Upper lobe of left lung (tissue), 6 donors: ENCODE results near the gene RNF144B. TPM values are rescaled to one million over a fixed set of nuclear protein-coding genes. Genes with fewer than 3 reads are reported as not detected.

Source experiments
- ATAC-seq, 2 donors: fragments of 200-7000 bp; cut with Tn5 transposase; one replicate each; pipeline ENCODE4 v1.9.1; 2022; ENCODE audit warnings: mild to moderate bottlenecking in 2 of 2, moderate library complexity in 2 of 2; ENCODE audit not compliant: low FRiP score in 2 of 2
- DNase-seq, 2 donors: peaks; one replicate each; pipeline ENCODE4 v3.0.0-alpha.2; 2019 to 2020
- H3K27ac ChIP-seq, 4 donors: fragments of 200-600 bp; sonication (generic); one replicate each; pipeline ENCODE4 v1.5.1; 2016 to 2019
- H3K27me3 ChIP-seq, 4 donors: fragments of 200-600 bp; sonication (generic); one replicate each; pipeline ENCODE4 v1.5.1; 2017 to 2019
- H3K36me3 ChIP-seq, 4 donors: fragments of 200-600 bp; sonication (generic); one replicate each; pipeline ENCODE4 v1.5.1; 2016 to 2019
- H3K4me1 ChIP-seq, 4 donors: fragments of 200-600 bp; sonication (generic); one replicate each; pipeline ENCODE4 v1.5.1; 2018 to 2019
- H3K4me3 ChIP-seq, 4 donors: fragments of 200-600 bp; sonication (generic); one replicate each; pipeline ENCODE4 v1.5.1; 2017 to 2019; ENCODE audit warnings: mild to moderate bottlenecking in 2 of 4, moderate library complexity in 1 of 4
- H3K9me3 ChIP-seq, 4 donors: fragments of 200-600 bp; sonication (generic); one replicate each; pipeline ENCODE4 v1.5.1; 2018 to 2019
- EP300 ChIP-seq, 4 donors: sonication (generic); formaldehyde crosslinking; IDR thresholded peaks; one replicate each; pipeline ENCODE4 v1.5.1; 2017; ENCODE audit warnings: antibody characterized with exemption in 4 of 4, control low read depth in 2 of 4
- POLR2A ChIP-seq, 4 donors: fragments of 450-650 bp; IDR thresholded peaks; one replicate each; pipeline ENCODE4 v1.5.1; 2016 to 2017; ENCODE audit warnings: antibody characterized with exemption in 4 of 4, mild to moderate bottlenecking in 2 of 4
- POLR2AphosphoS5 ChIP-seq, 2 donors: sonication (generic); formaldehyde crosslinking; IDR thresholded peaks; one replicate each; pipeline ENCODE4 v1.5.1; 2017; ENCODE audit warnings: antibody characterized with exemption in 2 of 2
- WGBS, 2 donors: methylation state at CpG; one replicate each; pipeline ENCODE4 v1.1.5; 2017 to 2018; 5-methylcytosine and 5-hydroxymethylcytosine counted together
- total RNA-seq, 6 donors: library from RNA; depleted of rRNA in 4 of 6; stranded (reverse); fragments of >200 nt in 4 of 6; gene quantifications; one replicate each; pipeline versions ENCODE4 v1.1.0 to v1.2.1, GENCODE V29; 2016 to 2021
- TF ChIP-seq, protein P1 (sequence below), 6 experiments: fragments of 450-650 bp in 4 of 6; fragments of 200-600 bp in 2 of 6; sonication (generic) in 2 of 6; IDR thresholded peaks; one replicate each; pipeline ENCODE4 v1.5.1; 2016 to 2019; ENCODE audit warnings: antibody characterized with exemption in 6 of 6
- donor health status: DM: no; HTN: no; CAD: no; lungs with moderate emphysema.
- donor health status: DM: no; HTN: yes; CAD: no; lungs with severe emphysema.

Gene RNF144B
- total RNA-seq, 6 donors from 2014 or later: 46.1 to 105 (median 55.8) TPM

DNA sequence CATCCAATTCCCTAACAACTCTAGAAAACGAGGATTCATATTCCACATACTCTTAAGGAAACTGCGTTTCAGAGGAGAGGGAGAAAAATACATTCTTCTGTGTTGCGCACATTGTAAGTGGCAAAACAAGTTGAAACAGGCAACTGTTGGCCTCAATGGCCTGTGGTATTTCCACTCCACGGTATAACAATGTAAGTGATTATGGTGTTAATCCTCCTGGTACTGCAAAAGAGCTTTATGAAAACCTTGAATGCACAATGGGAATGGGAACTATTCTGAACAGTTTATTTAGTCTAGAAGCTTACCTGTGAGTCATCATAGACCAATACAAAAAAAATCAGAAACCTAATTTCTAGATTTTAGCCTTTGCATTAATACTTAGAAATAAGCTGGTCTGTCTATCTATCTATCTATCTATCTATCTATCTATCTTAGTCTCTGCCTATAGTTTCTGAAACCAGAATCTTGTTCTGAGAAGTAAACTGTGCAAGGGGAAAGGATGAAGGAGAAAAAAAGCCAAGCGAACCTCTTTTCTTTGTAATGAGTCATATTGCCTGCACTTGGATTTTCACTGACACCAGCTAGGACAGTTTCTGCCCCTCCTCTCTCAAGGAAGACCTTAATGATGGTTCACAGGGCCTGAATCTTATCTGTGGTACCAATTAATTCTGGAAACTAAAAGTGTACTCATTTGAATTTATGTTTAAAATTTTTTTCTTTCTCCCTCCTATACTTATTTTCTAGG is 101.5 kb downstream of the RNF144B start:
- ATAC-seq (no peak), DNase-seq (no peak)
- no peaks in the 10 kb centered on the region for H3K36me3 ChIP-seq
- H3K4me1 ChIP-seq: peaks cover 3 to 15% (median 11%) of the 10 kb centered on the region in 4 donors
- no peak overlapping the region for H3K4me3 ChIP-seq
- 62 to 75% methylated on average over 5 of the region's 5 CpGs for WGBS, 2 donors
- TF ChIP-seq POLR2AphosphoS5 (IDR thresholded peaks at IDR 0.05): no peak
- TF ChIP-seq EP300 (IDR thresholded peaks at IDR 0.05): no peak
- TF ChIP-seq, protein P1, sequence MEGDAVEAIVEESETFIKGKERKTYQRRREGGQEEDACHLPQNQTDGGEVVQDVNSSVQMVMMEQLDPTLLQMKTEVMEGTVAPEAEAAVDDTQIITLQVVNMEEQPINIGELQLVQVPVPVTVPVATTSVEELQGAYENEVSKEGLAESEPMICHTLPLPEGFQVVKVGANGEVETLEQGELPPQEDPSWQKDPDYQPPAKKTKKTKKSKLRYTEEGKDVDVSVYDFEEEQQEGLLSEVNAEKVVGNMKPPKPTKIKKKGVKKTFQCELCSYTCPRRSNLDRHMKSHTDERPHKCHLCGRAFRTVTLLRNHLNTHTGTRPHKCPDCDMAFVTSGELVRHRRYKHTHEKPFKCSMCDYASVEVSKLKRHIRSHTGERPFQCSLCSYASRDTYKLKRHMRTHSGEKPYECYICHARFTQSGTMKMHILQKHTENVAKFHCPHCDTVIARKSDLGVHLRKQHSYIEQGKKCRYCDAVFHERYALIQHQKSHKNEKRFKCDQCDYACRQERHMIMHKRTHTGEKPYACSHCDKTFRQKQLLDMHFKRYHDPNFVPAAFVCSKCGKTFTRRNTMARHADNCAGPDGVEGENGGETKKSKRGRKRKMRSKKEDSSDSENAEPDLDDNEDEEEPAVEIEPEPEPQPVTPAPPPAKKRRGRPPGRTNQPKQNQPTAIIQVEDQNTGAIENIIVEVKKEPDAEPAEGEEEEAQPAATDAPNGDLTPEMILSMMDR (IDR thresholded peaks at IDR 0.05): no peak
- no peak for TF ChIP-seq POLR2A (IDR thresholded peaks at IDR 0.05)
- no peaks in the 10 kb centered on the region for H3K27me3 ChIP-seq
- no peaks in the 10 kb centered on the region for H3K9me3 ChIP-seq
- no peak overlapping the region for H3K27ac ChIP-seq

DNA sequence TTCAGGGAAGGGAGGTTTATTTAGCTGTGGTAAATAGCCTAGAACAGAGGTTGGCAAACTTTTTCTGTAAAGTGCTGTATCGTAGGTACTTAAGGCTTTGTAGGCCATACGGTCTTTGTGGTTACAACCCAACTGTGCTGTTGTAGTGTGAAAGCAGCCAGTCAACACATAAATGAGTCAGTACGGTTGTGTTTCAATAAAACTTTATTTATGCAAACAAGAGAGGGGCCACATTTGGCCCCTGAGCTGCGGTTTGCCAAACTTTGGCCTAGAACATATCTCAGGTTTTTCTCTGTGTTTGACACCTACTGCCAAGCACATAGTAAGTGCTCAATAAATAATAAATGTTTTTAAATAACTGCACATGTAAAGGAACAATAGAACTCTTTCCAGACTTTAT is 102.2 kb downstream of the RNF144B start:
- H3K27me3 ChIP-seq: no peaks in the 10 kb centered on the region
- DNase-seq: no peak
- no peaks in the 10 kb centered on the region for H3K9me3 ChIP-seq
- 83 to 88% methylated on average over 4 of the region's 4 CpGs for WGBS, 2 donors
- no peak overlapping the region for H3K4me3 ChIP-seq
- H3K27ac ChIP-seq: no peak overlapping the region
- no peaks in the 10 kb centered on the region for H3K36me3 ChIP-seq
- TF ChIP-seq, protein P1 (IDR thresholded peaks at IDR 0.05): no peak
- TF ChIP-seq POLR2AphosphoS5 (IDR thresholded peaks at IDR 0.05) (no peak), EP300 (IDR thresholded peaks at IDR 0.05) (no peak), POLR2A (IDR thresholded peaks at IDR 0.05) (no peak)
- peaks cover 4 to 21% (median 15%) of the 10 kb centered on the region in 4 donors for H3K4me1 ChIP-seq
- no peak for ATAC-seq

GRCh38 chr6:18491308-18492045 is 104.3 kb downstream of the RNF144B start:
- H3K9me3 ChIP-seq: no peaks in the 10 kb centered on the region
- WGBS, 2 donors: 76 to 83% methylated on average over 9 to 11 of the region's 11 CpGs
- ATAC-seq (peak in 1 of 2 donors; percentile 16), DNase-seq (no peak)
- no peaks in the 10 kb centered on the region for H3K27me3 ChIP-seq
- H3K4me3 ChIP-seq: no peak overlapping the region
- TF ChIP-seq, protein P1 (IDR thresholded peaks at IDR 0.05): peak in 1 of 6 experiments; percentile 13
- no peak for TF ChIP-seq POLR2A (IDR thresholded peaks at IDR 0.05)
- peak overlapping the region in 3 of 4 donors; percentile 3 to 76 (median 53) for H3K27ac ChIP-seq
- peaks cover 4 to 31% (median 20%) of the 10 kb centered on the region in 4 donors for H3K4me1 ChIP-seq
- H3K36me3 ChIP-seq: no peaks in the 10 kb centered on the region

DNA sequence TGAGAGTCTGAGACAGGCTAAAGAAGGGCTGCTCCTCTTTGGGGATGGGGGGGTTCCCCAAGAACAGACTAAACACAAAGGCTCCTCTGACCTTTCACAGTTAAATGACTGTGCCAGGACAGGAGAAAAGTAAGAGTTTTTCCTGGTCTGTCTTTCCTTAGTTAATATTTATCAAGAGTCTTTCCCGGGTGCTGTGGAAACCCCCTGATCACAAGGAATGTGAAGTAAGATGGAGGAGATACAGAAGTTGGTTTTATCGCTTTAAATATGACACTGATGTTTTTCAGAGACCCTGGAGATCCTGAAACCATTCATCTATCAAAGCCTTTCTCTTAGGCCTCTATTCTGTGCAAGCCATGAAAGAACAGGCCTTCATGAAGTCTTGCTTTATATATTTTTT is 105.8 kb downstream of the RNF144B start:
- peak overlapping the region; percentile 52 to 76 (median 62) for H3K27ac ChIP-seq
- ATAC-seq (no peak), DNase-seq (no peak)
- H3K4me1 ChIP-seq: peaks cover 4 to 31% (median 20%) of the 10 kb centered on the region in 4 donors
- 61 to 66% methylated on average over 2 of the region's 2 CpGs for WGBS, 2 donors
- no peaks in the 10 kb centered on the region for H3K9me3 ChIP-seq
- TF ChIP-seq POLR2A (IDR thresholded peaks at IDR 0.05) (no peak), POLR2AphosphoS5 (IDR thresholded peaks at IDR 0.05) (no peak)
- TF ChIP-seq, protein P1 (IDR thresholded peaks at IDR 0.05): no peak
- no peaks in the 10 kb centered on the region for H3K36me3 ChIP-seq
- H3K27me3 ChIP-seq: no peaks in the 10 kb centered on the region
- H3K4me3 ChIP-seq: no peak overlapping the region
